OCI-LY7 (cell line): Measurements from ENCODE around the gene PPP1R26. TPM values are rescaled to one million over a fixed set of nuclear protein-coding genes. Genes with fewer than 3 reads are reported as not detected.

ENCODE experiments used
- BruUV-seq: library from RNA; stranded (reverse); fragments of 400-500 nt; replicated peaks from 2 replicates; lab custom pipeline; 2021; lab: Mats Ljungman, UMichigan
- CTCF ChIA-PET: fragments of 300-600 bp; sonication (Branson Sonifier 250); formaldehyde crosslinking; loops from one replicate; lab custom pipeline; 2022; ENCODE audit warnings: antibody characterized with exemption; ENCODE audit not compliant: unreplicated experiment; lab: Charles Lee
- POLR2A ChIA-PET: fragments of 300-600 bp; sonication (Branson Sonifier 250); formaldehyde crosslinking; loops from one replicate; lab custom pipeline; 2022; ENCODE audit warnings: antibody characterized with exemption; lab: Charles Lee
- DNase-seq: peaks from one replicate; pipeline ENCODE4 v3.0.0-alpha.2; 2015; ENCODE audit warnings: low spot score
- H2AFZ ChIP-seq: fragments of 200-600 bp; sonication (generic), shearing (Covaris generic); 2 replicates; pipeline ENCODE4 v1.6.1; 2014; ENCODE audit warnings: mild to moderate bottlenecking, antibody characterized with exemption, low read length, moderate library complexity
- H3K27ac ChIP-seq: fragments of 200-600 bp; sonication (generic); 2 replicates; pipeline ENCODE4 v1.5.1; 2014; ENCODE audit warnings: mixed run types, low read depth, mild to moderate bottlenecking, moderate library complexity, low read length, inconsistent platforms; ENCODE audit not compliant: poor library complexity, severe bottlenecking
- H3K36me3 ChIP-seq: fragments of 200-600 bp; sonication (generic); 2 replicates; pipeline ENCODE4 v1.6.1; 2014; ENCODE audit warnings: mild to moderate bottlenecking, antibody characterized with exemption, low read length, moderate library complexity, mixed read lengths; ENCODE audit not compliant: insufficient read depth
- H3K4me1 ChIP-seq: fragments of 200-600 bp; sonication (generic); 2 replicates; pipeline ENCODE4 v1.5.1; 2014; ENCODE audit warnings: mild to moderate bottlenecking, low read length; ENCODE audit not compliant: insufficient read depth, poor library complexity, severe bottlenecking
- H3K4me2 ChIP-seq: fragments of 200-600 bp; sonication (generic); 2 replicates; pipeline ENCODE4 v1.6.1; 2014; ENCODE audit warnings: mild to moderate bottlenecking, low read length
- H3K4me3 ChIP-seq: fragments of 200-600 bp; sonication (generic); 2 replicates; pipeline ENCODE4 v1.5.1; 2014; ENCODE audit warnings: mild to moderate bottlenecking, low read depth, low read length; ENCODE audit not compliant: poor library complexity, severe bottlenecking
- H3K79me2 ChIP-seq: fragments of 200-600 bp; sonication (generic); 2 replicates; pipeline ENCODE4 v1.6.1; 2016; ENCODE audit warnings: low read depth, mild to moderate bottlenecking, low read length, moderate library complexity, mixed read lengths; ENCODE audit not compliant: insufficient read depth
- H3K9me2 ChIP-seq: fragments of 200-600 bp; sonication (generic); 2 replicates; pipeline ENCODE4 v1.6.1; 2016; ENCODE audit warnings: mild to moderate bottlenecking, low read length, mixed read lengths; ENCODE audit not compliant: insufficient read depth
- H3K9me3 ChIP-seq: fragments of 200-600 bp; sonication (generic); 2 replicates; pipeline ENCODE4 v1.6.1; 2014; ENCODE audit warnings: mild to moderate bottlenecking, mixed run types, low read length, mixed read lengths
- H4K20me1 ChIP-seq: fragments of 200-600 bp; sonication (generic); 2 replicates; pipeline ENCODE4 v1.6.1; 2014; ENCODE audit warnings: mild to moderate bottlenecking, antibody characterized with exemption, low read length, moderate library complexity, mixed read lengths; ENCODE audit not compliant: insufficient read depth
- EZH2phosphoT487 ChIP-seq: fragments of 200-600 bp; sonication (generic); IDR thresholded peaks from 2 replicates; pipeline ENCODE4 v1.6.1; 2018; ENCODE audit warnings: low read depth, borderline replicate concordance, mild to moderate bottlenecking, mixed run types, antibody characterized with exemption, low read length, moderate library complexity, mixed read lengths
- intact Hi-C: fragments of 100-400 bp; cut with micrococcal nuclease; formaldehyde crosslinking; loops from one replicate; pipeline ENCODE4 v1.10.0; 2022; ENCODE audit not compliant: unreplicated experiment
- total RNA-seq, 2 experiments: library from RNA; depleted of rRNA in 1 of 2; stranded (reverse); fragments of >200 nt in 1 of 2; shearing (Covaris generic) in 1 of 2; gene quantifications; 2 replicates each; pipeline ENCODE4 v1.2.3, GENCODE V29; 2014 to 2022
- TF ChIP-seq, protein P1 (sequence below): fragments of 200-600 bp; sonication (generic); conservative IDR thresholded peaks from 2 replicates; pipeline ENCODE4 v1.5.1; 2014; ENCODE audit warnings: mild to moderate bottlenecking, antibody characterized with exemption, low read length, moderate library complexity, mixed read lengths

Gene PPP1R26
- total RNA-seq, 2 experiments from 2014 or later, result 0.21 to 1.5 TPM

DNA sequence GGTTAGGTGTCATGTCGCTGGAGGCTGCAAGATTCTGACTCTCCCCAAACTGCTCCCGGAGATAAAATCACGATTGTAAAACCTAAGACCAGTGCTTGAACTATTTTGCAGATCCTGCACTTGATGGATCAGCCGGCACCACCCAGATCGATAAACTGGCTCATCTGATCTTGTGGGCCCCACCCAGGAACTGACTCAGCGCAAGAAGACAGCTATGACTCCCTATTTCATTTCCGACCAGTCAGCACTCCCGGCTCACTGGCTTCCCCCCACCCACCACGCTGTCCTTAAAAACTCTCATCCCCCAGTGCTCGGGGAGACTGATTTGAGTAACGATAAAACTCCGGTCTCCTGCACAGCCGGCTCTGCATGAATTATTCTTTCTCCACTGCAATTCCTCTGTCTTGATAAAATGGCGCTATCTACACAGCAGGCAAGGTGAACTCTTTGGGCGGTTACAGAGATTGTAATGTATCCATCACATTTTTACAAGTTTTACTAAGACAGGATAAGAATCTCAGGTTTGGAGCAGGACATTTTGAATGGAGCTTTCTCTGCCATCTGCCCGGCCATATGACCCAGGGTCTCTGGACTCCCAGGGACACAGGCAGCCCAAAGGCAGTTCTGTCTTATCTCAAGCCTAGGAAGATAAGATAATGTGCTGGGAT lies 10.6 kb upstream of the PPP1R26 start:
- ChIA-PET CTCF (no interaction called here), POLR2A (no interaction called here)
- Histone ChIP-seq H3K36me3 (no peaks in the 10 kb centered on the region), H3K4me3 (no peak overlapping the region), H3K27ac (no peak overlapping the region), H4K20me1 (no peaks in the 10 kb centered on the region; the same call in 1 of the 2 replicates), H3K79me2 (no peaks in the 10 kb centered on the region), H3K4me1 (no peaks in the 10 kb centered on the region), H3K9me3 (no peaks in the 10 kb centered on the region), H2AFZ (no peak overlapping the region), H3K4me2 (no peak overlapping the region), H3K9me2 (no peaks in the 10 kb centered on the region)
- no peak for DNase-seq
- intact Hi-C loops, result no loop called here
- BruUV-seq, result no TSS peak
- TF ChIP-seq, protein P1, sequence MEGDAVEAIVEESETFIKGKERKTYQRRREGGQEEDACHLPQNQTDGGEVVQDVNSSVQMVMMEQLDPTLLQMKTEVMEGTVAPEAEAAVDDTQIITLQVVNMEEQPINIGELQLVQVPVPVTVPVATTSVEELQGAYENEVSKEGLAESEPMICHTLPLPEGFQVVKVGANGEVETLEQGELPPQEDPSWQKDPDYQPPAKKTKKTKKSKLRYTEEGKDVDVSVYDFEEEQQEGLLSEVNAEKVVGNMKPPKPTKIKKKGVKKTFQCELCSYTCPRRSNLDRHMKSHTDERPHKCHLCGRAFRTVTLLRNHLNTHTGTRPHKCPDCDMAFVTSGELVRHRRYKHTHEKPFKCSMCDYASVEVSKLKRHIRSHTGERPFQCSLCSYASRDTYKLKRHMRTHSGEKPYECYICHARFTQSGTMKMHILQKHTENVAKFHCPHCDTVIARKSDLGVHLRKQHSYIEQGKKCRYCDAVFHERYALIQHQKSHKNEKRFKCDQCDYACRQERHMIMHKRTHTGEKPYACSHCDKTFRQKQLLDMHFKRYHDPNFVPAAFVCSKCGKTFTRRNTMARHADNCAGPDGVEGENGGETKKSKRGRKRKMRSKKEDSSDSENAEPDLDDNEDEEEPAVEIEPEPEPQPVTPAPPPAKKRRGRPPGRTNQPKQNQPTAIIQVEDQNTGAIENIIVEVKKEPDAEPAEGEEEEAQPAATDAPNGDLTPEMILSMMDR, result no peak
- no peak for TF ChIP-seq EZH2phosphoT487

DNA sequence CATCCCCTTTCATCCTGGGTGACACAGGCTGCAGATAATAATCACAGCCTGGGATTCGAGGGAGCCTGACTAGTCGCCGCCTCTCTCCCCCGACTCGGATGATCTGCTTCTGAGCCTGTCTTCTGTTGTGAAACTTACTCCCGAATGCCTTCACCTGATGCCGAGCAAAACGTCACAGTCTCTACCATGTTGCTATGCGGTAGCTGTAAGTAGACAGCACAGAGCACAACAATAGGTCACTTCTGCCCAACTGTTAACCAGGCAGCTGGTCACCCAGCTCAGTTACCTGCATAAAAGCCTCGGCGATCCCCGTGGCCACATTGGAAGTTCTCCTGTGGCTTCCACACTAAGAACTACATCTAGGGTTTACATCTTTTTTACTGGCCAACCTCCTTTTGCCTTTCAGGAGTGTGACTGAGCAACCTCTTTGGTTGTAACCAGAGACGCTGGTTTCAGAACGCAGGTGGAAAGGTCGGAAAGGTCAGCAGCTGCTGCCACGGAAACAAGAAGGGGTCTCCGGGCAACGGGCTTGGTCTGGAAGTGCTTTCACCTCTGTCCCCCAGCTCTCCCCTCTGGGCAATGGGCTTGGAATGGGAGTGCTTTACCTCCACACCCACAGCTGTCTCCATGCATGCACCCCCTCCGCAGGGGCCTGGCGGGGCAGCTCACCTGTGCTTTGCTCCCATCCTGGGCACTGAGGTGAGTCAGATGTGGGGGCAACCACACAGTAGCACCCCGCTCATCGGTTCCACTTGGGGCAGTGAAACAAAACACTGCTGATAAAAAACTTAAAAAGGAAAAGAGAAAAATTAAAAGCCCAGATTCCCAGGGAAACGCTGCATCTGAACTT lies 7.6 kb upstream of the PPP1R26 start:
- Histone ChIP-seq H3K36me3 (no peaks in the 10 kb centered on the region), H2AFZ (no peak overlapping the region), H3K9me2 (no peaks in the 10 kb centered on the region), H4K20me1 (no peaks in the 10 kb centered on the region; the same call in 1 of the 2 replicates), H3K4me3 (no peak overlapping the region), H3K27ac (no peak overlapping the region), H3K79me2 (no peaks in the 10 kb centered on the region), H3K9me3 (no peaks in the 10 kb centered on the region), H3K4me1 (no peaks in the 10 kb centered on the region), H3K4me2 (no peak overlapping the region)
- TF ChIP-seq, protein P1, result no peak
- no peak for TF ChIP-seq EZH2phosphoT487
- ChIA-PET POLR2A (no interaction called here), CTCF (no interaction called here)
- DNase-seq, result no peak
- BruUV-seq, result no TSS peak
- intact Hi-C loops, result no loop called here
